GM19455 (cell line): ENCODE data around the gene GABRR1.
"Not testable (repeated sequence)": the region's sequence is repeated elsewhere in the genome, so short reads cannot be mapped to it uniquely, and the experiment has no call there.

ENCODE experiments used
- ATAC-seq: cut with Tn5 transposase; IDR thresholded peaks from one replicate; pipeline ENCODE4 v1.9.1; 2021; ENCODE audit not compliant: unreplicated experiment

Gene GABRR1

GRCh38 chr6:89217299-89217910 lies at the start of gene GABRR1:
TSS of gene GABRR1 (minus strand) at chr6:89217358. CDS start at chr6:89217322, 36 bp downstream.
- ATAC-seq: no peak

GRCh38 chr6:89264296-89264695 lies 47.1 kb upstream of the GABRR1 start:
- ATAC-seq: no peak

GRCh38 chr6:89260832-89261231 lies 43.7 kb upstream of the GABRR1 start:
- ATAC-seq: no peak

DNA sequence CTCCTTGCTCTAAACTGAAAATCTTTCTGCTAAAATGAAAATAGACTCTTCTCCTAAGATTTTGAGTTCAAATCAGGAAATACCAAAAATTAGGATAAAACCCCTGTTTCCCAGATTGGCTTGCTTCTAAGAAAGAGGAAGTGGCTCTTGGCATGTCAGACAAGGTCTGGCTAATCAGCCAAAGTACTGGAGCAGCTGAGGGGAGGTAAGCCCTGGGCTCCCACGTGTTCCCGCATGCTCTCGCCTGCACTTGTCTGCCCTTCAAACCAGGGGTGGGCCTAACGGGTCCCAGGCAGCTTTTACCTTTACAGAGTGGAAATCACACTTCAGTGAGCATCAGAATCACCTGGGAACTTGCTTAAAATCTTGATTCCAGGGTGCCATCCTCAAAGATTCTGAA lies 43.2 kb upstream of the GABRR1 start:
- ATAC-seq: no peak

DNA sequence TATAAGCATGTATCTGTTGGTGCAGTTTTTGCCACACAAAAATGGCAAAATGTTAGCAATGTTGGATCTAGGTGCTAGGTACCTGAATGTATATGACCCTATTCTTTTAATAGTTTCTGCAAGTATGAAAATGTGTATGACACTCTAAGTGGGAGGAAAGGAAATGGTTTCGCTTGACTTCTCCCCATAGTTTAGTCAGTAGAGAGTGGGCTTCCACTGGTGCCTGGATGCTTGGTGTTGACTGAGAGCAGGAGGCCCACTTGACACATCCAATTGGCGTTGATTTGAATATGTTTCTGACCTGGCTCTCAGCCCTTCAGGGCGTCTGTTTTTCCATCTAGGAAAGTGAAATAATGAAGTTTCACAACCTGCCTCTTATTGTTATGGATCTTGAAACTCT lies 41.8 kb upstream of the GABRR1 start:
- ATAC-seq: peak; percentile 55

DNA sequence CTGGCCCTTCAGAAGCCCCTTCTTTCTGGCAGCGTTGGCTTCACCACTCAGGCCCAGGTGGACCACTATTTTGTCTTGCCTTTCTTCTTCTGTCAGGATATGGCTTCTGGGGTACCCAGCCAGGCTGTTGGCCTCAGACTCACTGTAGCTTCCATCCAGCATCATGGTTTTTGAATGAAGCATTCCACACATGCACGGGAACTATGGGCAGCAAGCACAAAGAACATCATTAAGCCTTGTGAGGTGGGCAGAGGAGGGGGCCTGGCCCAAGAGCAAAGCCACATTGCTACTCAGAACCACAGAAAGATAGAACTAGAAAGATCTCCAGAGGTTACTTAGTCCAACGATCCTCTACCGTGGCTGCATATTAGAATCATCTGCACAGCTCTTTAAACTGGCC lies 40.6 kb upstream of the GABRR1 start:
- no peak for ATAC-seq

GRCh38 chr6:89257346-89257745 lies 40.2 kb upstream of the GABRR1 start:
- ATAC-seq: no peak

- no peak for ATAC-seq
Measured at GRCh38 chr6:89255417-89255816, 38.3 kb upstream of the GABRR1 start.

DNA sequence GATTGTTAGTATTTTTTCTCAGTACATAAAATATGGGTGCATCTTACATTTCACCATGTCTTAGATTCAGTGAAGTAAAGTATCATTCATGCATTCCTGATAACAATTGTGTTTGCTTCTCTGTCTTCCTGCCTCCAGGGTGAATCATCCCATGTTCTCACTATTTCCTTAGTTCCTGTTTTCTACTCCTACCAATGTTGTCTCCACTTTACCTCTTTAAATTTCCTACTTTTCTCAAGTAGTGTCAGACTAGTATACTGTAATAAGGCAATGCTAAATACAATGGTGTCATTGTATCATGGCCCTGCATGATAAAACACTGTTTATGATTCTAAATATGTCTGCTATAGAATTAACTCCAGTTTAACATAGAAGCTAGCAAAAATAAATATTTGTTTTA lies 37.4 kb upstream of the GABRR1 start:
- ATAC-seq: no peak

DNA sequence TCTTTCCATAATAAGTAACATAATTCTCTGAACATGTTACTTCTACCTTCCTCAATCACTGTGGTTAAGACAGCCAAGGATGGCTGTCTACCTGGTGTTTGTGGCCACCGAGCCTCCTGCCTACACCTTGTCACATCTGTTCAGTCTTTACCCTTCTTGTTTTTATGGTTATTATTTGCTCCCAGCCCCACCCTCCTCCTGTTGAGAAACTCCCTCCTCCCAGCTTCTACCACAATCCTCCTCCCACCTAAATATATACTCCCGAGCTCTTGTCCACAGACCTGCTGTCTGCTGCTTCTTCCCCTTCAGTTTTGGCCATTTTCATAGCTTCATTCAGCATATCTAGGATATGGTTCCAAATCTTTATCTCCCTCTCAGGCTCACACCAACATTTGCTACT lies 35.7 kb upstream of the GABRR1 start:
- ATAC-seq: no peak

DNA sequence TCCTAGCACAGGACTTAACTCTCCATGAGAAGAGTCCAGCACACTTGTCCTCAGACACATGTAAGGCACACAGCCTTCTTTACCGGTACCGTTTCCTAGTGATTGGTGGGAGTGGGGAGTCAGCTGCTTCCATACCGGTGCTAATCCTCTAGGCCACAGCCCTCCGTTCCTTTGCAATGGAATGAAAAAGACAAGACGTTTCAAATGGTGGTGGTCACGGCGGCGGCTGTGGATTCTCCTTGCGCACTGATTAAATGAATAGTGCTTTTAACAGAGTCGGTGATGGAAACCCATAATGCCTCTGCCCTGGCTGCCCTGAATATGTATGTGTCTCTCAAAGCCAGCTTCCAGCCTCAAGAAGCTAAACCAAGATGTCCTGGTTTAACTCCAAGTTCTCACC lies 34.8 kb upstream of the GABRR1 start:
- ATAC-seq: no peak

DNA sequence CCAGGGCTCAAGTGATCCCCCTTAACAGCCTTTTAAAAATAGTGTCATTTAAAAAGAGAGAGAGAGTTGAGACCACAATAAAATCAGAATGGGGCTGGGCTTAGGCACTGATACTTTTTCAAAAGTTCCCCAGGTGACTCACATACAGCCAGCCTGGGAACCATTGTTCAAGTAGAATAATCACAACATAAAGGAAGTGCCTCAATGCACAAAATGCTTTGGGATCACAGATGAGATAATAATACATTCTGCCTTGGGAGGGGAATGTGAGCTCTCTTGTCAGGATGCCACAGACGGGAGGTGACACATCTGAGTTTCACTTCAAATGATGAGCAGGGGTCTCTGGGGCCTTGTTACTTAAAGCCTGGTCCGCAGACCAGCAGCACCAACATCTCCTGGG lies 34.0 kb upstream of the GABRR1 start:
- ATAC-seq: no peak

DNA sequence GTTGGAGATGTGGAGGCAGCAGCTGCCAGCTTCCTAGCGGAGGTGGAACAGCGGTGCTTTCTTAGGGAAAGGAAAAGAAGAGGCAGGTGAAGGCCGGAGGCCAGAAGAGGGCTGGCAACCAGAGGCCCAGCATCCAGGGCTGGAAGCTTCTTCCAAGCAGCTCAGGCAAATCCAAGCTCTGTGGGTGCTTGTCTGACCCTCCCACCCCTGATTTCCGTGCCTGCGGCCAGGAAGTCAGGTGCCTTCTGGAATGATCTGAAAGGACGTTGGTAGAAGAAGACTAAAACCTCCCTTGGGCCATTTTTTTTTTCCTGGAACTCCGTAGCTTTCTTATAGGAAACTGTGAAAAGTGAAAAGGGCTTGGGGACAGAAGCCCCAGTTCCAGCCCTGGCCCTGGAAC lies 33.1 kb upstream of the GABRR1 start:
- no peak for ATAC-seq

GRCh38 chr6:89244241-89244985 lies 27.3 kb upstream of the GABRR1 start:
- ATAC-seq: peak; percentile 52

DNA sequence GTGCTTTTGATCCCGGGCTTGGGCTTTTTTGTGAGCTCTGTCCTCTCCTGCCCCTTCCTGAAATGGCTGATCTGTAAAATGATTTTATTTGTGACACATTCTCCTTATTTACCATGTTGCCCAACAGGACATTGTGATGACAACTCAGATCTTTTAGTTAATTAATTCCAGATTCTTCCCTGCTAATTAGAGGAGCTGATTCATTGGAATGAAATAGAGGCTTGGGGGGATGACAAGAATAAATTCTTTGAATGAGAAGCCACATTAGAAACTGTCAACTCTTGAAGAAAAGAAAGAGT lies 26.1 kb upstream of the GABRR1 start:
- ATAC-seq: no peak

DNA sequence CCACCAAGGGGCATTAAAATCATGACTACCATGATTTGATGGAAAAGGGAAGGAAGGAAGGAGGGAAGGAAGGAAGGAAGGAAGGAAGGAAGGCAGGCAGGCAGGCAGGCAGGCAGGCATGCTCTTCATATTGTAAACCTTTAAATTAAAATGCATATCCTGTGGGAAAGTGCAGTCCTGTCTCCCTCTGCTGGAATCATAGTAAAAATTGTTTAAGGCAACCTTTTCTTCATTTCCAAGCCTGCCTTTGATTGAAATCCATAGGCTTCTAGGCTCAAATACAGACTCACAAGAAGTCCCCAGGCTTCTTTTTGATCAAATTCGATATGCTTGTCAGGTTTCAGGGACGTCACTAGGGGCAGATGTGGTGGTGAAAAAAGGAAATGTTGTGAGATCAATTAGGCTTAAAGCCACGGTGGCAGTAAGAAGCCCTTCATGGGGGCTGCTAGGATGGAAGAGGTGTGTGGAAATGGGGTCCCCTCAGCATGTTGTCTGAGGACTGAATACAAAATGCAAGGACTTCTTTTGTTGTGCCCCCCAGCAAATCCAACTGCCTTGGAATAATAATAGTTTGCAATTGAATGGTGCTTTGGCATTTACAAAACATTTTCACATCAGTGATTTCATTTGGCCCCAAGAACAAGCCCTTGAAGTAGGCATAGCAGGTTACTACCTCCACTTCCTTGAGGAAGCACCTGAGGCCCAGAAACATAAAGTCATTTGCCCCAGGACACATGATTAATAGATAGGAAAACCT lies 25.6 kb upstream of the GABRR1 start:
- no peak for ATAC-seq

DNA sequence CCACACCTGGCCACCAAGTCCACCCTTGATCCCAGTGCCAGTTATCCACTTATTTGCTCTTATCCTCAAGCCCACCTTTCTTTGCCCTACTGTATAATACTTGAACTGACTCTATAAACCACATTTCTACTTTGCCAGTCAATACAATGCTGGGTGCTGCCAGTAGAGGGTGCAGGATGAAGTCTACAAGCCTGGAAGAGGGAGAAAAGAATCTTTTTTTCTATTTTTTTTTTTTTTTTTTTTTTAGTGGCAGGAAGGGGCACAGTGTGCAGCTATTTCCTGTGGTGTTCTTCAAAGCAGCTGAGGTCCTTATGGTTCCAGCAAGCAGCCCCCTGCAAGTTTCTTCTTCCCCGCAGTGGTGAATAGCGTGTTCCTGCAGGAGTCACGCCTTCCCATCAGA lies 22.2 kb upstream of the GABRR1 start:
- ATAC-seq: no peak

- ATAC-seq: no peak
Measured at GRCh38 chr6:89237158-89237557, 20.0 kb upstream of the GABRR1 start.

DNA sequence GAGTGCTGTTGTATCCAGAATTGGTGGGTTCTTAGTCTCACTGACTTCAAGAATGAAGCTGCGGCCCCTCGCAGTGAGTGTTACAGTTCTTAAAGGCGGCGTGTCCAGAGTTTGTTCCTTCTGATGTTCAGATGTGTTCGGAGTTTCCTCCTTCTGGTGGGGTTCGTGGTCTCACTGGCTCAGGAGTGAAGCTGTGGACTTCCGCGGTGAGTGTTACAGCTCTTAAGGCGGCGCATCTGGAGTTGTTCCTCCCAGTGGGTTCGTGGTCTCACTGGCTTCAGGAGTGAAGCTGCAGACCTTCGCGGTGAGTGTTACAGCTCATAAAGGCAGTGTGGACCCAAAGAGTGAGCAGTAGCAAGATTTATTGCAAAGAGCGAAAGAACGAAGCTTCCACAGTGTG lies 16.4 kb upstream of the GABRR1 start:
- ATAC-seq: not testable (repeated sequence)

- ATAC-seq: no peak
Measured at GRCh38 chr6:89222712-89223039, 5.5 kb upstream of the GABRR1 start.

DNA sequence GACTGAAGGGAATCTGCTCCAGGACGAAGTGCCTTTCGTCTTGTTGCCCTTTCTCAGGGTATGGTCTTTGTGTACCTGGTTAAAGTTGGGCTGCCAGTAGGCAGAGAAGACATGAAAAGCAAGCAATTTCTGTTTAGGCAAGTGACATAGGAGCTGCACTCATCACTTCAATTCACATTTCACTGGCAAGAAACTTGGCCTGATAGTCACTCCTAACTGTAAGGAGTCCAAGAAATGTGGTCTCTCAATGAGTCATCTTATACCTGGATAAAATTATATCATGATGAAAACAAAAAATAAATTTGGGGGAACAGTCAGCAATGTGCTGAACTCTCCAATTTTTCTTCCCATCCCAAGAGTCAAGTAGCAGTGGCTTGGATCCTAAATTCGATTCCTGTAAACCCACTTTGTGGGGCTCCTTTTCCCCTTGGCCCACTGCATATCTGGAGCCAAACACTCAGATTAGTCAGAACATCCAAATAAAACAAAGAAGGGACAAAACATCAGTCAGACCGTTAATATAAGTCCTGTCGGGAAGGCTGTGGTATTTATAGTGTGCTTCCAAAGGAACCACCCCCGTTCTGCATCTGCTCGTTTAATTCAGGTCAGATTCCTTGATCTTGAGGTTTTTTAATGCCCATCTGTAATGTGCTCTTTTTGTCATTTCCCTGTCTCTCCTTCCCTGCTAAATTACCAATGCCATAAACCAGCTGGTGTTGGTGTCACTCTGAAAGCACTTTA lies 5.0 kb upstream of the GABRR1 start:
- ATAC-seq: no peak

DNA sequence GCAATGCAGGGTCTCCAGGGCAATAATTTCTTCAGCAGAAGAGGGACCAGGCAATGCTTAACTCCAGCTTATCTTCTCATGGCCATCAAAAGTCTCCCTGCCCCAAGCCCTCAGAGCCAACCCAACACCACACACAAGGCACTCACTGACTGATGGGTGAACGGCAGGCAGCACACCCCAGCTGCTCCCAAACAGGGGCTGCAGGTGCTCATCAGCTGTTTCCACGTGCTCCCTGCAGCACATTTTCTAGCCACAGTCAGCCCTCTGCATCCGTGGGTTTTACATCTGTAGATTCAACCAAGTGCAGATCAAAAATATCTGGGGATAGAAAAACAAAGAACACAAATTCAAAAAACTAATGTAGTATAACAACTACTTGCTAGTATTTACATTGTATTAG lies 4.0 kb upstream of the GABRR1 start:
- no peak for ATAC-seq
